GM12865 (cell line): ENCODE measurements around the gene GNAI3.

Experiments used
- DNase-seq: peaks from one replicate; pipeline ENCODE4 v3.0.0; 2010; ENCODE audit warnings: low read depth
- H3K4me3 ChIP-seq: 2 replicates; pipeline ENCODE4 v1.5.1; 2011; ENCODE audit warnings: mild to moderate bottlenecking, low read depth, low read length, control low read depth
- TF ChIP-seq, protein P1 (sequence below): IDR thresholded peaks from 2 replicates; pipeline ENCODE4 v1.5.1; 2011; ENCODE audit warnings: low read length, control low read depth, low read depth, inconsistent platforms; ENCODE audit not compliant: insufficient read depth; ENCODE audit errors: missing control alignments

GNAI3 gene

DNA sequence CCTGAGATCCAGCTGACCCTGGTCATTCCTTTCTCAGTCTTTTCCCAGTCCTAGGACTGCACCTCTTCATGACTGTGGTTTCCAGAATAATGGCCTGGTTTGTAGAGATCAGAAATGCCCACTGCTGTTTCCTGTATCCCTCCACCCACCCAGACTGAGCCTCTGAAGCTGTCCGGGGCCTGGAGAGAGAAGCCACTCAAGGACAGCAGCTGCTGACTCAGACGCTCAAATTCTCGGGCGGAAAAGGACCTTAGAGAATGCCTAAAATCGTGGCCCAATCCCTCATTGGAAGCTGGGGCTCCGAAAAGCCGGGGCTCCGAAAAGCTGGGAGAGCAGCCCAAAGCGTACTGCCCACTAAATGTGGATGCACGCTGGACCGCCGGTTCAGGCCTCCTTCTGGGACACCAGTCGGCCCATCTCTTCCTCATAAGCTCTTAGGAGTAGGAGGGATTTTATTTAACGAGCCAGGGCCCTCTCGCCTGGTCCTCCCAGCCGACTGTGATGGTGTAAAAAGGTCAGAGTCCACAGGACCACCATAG is 16.5 kb upstream of the GNAI3 start:
- DNase-seq = no peak
- H3K4me3 ChIP-seq = no peak overlapping the region
- TF ChIP-seq, protein P1, sequence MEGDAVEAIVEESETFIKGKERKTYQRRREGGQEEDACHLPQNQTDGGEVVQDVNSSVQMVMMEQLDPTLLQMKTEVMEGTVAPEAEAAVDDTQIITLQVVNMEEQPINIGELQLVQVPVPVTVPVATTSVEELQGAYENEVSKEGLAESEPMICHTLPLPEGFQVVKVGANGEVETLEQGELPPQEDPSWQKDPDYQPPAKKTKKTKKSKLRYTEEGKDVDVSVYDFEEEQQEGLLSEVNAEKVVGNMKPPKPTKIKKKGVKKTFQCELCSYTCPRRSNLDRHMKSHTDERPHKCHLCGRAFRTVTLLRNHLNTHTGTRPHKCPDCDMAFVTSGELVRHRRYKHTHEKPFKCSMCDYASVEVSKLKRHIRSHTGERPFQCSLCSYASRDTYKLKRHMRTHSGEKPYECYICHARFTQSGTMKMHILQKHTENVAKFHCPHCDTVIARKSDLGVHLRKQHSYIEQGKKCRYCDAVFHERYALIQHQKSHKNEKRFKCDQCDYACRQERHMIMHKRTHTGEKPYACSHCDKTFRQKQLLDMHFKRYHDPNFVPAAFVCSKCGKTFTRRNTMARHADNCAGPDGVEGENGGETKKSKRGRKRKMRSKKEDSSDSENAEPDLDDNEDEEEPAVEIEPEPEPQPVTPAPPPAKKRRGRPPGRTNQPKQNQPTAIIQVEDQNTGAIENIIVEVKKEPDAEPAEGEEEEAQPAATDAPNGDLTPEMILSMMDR = no peak

DNA sequence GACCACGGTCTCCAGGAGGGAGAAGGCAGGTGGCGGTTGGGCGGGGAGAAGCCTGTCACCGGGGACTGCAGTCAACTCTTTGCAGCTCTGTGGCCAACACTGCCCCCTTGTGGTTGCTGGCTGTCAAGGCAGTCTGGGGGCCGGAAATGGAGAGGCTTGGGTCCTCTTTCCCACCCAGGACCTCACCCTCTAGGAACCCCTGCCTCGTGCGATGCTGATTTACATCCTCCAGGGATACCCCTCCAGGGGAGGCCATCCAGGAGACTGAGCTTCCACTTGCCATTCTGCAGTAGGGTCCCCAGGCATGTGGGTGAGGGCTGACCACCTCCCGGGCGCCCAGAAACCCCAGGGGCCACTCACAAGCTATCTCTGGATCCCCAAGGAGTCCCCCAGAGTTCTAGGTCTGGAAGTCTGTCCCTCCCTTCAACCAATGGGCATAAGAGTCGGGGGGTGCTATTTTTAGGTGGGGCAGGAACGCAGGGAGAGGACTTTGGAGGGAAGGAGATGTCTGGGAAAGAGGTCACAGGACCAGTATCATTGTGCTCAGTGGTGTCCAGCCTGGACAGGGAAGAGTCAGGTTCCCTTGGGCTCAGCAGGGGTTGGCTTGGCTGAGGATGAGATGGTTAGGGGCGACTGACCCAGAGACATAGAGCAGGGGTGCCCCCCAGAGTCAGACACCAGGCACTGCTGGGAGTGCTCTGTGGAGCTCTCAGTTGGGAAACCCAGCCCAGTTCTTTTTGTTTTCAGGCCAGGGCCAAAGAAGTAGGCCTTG is 15.9 kb upstream of the GNAI3 start:
- peak; percentile 86 for DNase-seq
- TF ChIP-seq, protein P1 = peak; percentile 99
- peak overlapping the region; percentile 29 for H3K4me3 ChIP-seq

DNA sequence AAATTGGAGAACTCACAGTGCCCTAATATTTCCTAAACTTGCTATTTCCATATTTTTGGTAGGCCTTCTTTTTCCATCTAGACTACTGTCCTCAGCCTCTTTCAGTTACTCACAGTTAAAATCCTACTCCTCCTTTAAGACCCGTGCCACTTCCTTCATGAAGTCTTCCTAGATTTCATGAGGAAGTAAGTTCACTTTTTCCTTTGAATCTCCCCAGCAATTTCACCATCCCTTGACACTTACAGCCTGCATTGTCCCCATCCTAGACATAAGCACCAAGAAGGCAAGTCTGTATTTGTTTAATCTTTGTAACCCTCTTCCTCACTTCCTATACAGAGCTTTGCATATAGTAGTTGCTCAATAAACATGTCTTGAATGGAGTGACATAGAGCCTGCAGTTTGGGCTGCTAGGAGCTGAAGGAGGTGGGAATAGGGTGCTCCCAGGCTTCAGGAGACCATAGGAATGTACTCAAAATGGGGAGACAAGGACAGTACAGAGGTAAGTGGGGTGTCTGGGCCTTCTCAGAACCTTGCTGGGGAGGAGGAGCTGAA is 14.0 kb upstream of the GNAI3 start:
- TF ChIP-seq, protein P1 = no peak
- H3K4me3 ChIP-seq = no peak overlapping the region
- DNase-seq = no peak

DNA sequence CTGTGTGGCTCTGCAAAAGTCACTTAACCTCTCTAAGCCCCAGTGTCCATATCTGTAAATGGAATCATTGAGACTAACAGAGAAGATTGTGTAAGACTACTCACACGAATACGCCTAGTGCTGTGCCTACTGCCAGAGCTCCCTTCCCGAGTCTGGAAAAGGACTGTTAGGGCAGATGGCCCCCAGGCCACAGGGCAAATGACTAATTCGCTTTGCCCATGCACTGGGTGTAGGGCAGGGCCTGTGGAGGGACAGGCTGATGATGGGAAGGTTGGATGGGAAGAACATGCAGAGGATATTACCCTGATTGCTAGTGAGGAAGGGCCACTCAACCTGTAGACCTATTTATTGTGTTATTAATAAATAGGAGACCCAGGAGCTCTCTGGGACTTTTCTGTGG is 12.9 kb upstream of the GNAI3 start:
- H3K4me3 ChIP-seq = no peak overlapping the region
- TF ChIP-seq, protein P1 = no peak
- DNase-seq = no peak

DNA sequence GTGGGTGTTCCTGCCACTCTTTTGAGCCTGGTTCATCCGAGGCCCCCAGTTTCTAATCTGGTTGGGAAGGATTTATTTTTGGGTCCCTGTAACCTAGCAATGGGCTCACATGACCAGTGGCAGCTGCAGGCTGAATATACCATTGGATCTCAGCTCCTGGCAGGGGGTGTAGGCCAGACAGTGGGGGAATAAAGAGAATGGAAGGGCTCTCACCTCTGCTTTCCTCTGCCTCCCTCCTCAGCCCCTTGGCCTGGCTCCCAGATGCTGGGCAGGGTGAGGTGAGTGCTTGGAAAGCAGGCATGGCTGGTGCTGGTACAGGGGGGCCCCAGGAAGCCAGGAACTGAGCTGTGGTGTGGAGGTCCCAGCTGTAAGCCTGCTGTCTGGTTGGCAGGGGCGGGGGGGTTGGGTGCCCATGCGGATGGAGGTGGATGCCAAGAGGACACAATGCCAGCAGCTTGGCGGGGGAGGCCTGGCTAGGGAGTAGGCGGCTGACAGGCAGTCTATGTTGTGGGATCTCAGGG is 12.4 kb upstream of the GNAI3 start:
- no peak overlapping the region for H3K4me3 ChIP-seq
- no peak for DNase-seq
- TF ChIP-seq, protein P1 = no peak

DNA sequence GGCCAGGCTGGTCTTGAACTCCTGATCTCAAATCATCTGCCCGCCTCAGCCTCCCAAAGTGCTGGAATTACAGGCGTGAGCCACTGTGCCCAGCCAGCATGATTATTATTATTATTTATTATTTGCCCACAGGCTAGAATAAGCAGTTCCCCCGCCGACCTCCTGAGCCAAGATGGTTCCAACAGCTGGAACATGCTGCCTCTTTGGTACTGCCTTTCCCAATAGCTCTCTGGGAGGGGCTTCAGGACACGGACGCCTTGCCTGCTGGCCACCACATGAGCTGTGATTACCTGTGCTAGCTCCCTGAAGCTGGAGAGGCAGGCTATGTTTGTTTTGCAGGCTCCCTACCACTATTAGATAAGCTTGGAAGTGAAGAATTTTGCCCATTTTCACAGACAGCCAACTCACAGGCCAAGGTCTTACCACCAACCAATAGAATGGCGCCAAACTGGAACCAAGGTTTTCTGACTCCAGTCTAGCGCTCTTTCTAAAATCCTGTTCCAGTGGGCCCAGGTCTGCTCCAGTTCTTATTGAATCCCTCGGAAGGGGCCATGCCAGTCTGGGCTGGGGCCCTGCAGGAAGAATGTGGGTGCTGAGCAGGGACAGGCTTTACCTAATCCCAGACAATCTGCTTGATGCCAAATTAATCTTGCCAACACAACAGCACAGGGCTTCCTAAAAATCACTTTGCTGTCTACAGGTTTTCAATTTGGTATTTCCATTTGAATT is 10.8 kb upstream of the GNAI3 start:
- TF ChIP-seq, protein P1 = no peak
- H3K4me3 ChIP-seq = no peak overlapping the region
- no peak for DNase-seq
